Gastrocnemius medialis (tissue), 4 donors: Measurements from ENCODE around the gene SOCS7.

Source experiments
- POLR2A ChIP-seq, 2 donors: fragments of 450-650 bp; IDR thresholded peaks; one replicate each; pipeline ENCODE4 v1.6.1; 2017; ENCODE audit warnings: antibody characterized with exemption in 2 of 2, mild to moderate bottlenecking in 2 of 2, moderate library complexity in 2 of 2
- TF ChIP-seq, protein P1 (sequence below), 5 experiments: fragments of 450-650 bp in 3 of 5; fragments of 200-600 bp in 2 of 5; sonication (generic) in 2 of 5; IDR thresholded peaks in 4 of 5; conservative IDR thresholded peaks in 1 of 5; 1 replicate in 4 of 5; 2 replicates in 1 of 5; pipeline ENCODE4 v1.5.1; 2016 to 2019; ENCODE audit warnings: antibody characterized with exemption in 5 of 5, mild to moderate bottlenecking in 3 of 5, moderate library complexity in 3 of 5

DNA sequence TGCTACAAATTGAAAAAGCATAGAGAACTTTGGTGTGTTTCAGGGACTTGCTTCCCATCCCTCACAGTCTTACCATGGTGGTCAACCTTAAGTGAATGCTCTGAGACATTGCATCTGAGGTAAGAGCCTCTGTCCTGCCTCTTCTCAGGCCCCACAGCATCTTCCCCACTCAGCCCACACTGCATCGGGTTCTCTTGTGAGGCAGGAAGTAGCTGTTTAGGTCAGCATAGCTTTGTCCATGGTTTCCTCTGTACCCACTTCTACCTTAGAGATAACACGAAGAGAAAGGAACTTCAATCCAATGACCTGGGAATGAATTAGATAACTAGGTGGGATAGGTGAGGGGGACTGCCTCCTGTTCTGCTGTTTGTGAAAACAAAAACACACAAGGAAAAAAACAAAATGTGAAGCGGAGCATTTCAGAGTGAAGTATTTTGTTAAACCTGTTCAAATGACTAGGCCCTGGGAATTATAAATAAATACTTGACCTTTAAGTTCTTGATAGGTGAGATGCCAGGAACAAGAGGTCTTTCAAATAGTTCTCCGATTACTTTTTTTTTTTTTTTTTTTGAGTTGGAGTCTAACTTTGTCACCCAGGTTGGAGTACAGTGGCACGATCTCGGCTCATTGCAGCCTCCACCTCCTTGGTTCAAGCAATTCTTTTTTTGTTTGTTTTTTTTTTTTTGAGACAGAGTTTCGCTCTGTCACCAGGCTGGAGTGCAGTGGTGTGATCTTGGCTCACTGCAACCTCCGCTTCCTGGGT is 17.7 kb downstream of the SOCS7 start:
- TF ChIP-seq, protein P1, sequence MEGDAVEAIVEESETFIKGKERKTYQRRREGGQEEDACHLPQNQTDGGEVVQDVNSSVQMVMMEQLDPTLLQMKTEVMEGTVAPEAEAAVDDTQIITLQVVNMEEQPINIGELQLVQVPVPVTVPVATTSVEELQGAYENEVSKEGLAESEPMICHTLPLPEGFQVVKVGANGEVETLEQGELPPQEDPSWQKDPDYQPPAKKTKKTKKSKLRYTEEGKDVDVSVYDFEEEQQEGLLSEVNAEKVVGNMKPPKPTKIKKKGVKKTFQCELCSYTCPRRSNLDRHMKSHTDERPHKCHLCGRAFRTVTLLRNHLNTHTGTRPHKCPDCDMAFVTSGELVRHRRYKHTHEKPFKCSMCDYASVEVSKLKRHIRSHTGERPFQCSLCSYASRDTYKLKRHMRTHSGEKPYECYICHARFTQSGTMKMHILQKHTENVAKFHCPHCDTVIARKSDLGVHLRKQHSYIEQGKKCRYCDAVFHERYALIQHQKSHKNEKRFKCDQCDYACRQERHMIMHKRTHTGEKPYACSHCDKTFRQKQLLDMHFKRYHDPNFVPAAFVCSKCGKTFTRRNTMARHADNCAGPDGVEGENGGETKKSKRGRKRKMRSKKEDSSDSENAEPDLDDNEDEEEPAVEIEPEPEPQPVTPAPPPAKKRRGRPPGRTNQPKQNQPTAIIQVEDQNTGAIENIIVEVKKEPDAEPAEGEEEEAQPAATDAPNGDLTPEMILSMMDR (IDR thresholded peaks at IDR 0.05 in 4 of 5, conservative IDR thresholded peaks at IDR 0.05 in 1 of 5): no peak
- TF ChIP-seq POLR2A (IDR thresholded peaks at IDR 0.05): no peak
